ENCODE data around the gene KCNMA1.

DNA sequence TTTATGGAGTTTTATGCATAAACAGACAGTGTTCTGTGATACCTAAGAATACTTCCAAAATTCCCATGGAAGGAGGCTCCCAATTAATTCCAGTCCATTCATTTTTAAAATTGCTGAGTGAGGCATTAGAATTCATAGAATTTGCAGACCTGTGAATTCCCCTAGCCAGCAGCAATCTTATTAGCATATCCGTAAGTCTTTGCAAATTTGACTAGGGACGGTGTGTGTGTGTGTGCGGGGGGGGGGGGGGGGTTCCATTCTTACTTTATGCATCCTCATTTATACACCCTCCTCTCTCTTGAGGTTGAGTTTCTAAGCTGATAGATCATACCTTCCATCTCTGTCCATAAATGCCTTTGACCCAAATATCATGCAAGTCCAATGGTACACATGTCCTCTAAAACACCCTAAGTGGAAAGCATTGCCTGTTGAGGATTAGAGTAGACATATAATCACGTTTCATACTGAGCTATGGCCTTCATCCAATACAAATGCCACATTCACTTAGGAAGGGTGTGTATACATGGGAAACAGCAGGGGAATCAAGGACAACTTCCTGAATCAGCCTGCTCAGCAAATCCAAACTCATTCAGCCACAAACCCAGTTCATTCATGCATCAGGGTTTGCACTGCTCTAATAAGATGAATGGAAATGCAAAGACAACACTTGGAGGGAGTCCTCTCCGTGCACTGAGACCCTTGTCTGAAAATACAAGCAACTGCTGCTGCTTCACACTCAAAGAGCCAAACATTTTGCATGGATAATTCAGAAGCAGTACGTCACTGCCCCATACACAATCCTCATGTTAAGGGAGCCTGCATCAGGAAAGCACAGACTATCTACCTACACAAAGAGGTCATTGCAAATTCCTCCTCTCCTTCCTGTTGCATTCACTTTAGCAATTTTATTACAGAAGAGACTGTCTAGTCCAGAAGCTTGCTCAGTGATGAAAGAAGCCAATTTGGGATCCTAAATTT is 350.8 kb downstream of the KCNMA1 start:
- TF ChIP-seq GATA2 (IDR thresholded peaks at IDR 0.05; ENCODE audit: low read depth, low read length): no peak
- TF ChIP-seq GATA3 (IDR thresholded peaks at IDR 0.05; ENCODE audit: low read depth, low read length): no peak

Measured in SH-SY5Y (cell line).